ENCODE results near the gene SV2C.
"Not testable (repeated sequence)": the region's sequence is repeated elsewhere in the genome, so short reads cannot be mapped to it uniquely, and the experiment has no call there.

Gene SV2C

DNA sequence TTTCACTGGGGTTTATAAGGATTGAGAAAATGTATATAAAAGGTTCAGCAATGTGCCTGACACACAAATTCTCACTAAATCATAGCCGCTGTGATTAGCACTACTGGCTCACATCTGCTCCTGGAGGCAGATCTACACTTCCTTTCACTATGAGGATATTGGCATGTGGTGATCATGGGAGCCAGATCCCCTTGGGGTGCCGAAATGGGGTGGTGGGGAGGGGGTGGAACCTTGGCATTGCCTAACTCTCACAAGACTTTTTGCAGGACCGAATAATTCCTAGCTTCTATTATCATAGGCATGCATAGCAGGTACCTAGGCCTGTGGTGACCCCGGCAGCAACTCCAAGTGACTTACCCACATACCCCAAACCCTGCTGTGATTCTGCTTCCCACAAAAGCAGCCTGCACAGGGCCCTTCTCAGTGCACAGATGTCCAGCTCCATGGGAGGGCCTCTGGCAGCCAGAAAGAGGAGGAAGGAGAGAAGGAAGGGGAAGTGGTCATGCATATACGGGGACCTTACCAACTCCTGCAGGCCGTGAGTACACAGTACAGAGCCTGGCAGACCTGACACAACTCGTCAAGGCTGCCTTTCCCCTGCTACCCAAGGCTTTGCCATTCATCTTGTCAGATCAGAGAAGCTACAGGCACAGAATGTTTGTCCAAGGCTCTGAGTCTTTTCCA lies 258.6 kb downstream of the SV2C start:
- no peak for DNase-seq

- DNase-seq = no peak
Measured at GRCh38 chr5:76342474-76342873, 259.3 kb downstream of the SV2C start.

GRCh38 chr5:76345582-76345981 lies 262.4 kb downstream of the SV2C start:
- no peak for DNase-seq

GRCh38 chr5:76351176-76351575 lies 268.0 kb downstream of the SV2C start:
- DNase-seq = no peak

- DNase-seq = no peak
Measured at GRCh38 chr5:76351577-76351976, 268.4 kb downstream of the SV2C start.

DNA sequence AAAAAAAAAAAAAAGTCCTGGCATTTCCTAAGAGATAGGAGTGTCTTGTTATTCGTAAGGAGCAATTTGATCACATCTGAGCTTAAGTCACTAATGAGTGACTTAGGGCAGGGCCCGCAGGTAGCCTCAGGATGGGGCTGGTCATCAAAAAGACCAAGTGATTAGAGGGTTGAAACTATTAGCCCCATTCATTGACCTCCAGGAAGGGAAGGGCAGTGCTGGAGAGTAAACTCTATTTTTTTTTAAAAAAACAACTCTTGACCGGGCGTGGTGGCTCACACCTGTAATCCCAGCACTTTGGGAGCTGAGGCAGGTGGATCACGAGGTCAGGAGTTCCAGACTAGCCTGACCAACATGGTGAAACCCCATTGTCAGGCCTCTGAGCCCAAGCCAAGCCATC lies 273.7 kb downstream of the SV2C start:
- no peak for DNase-seq

DNA sequence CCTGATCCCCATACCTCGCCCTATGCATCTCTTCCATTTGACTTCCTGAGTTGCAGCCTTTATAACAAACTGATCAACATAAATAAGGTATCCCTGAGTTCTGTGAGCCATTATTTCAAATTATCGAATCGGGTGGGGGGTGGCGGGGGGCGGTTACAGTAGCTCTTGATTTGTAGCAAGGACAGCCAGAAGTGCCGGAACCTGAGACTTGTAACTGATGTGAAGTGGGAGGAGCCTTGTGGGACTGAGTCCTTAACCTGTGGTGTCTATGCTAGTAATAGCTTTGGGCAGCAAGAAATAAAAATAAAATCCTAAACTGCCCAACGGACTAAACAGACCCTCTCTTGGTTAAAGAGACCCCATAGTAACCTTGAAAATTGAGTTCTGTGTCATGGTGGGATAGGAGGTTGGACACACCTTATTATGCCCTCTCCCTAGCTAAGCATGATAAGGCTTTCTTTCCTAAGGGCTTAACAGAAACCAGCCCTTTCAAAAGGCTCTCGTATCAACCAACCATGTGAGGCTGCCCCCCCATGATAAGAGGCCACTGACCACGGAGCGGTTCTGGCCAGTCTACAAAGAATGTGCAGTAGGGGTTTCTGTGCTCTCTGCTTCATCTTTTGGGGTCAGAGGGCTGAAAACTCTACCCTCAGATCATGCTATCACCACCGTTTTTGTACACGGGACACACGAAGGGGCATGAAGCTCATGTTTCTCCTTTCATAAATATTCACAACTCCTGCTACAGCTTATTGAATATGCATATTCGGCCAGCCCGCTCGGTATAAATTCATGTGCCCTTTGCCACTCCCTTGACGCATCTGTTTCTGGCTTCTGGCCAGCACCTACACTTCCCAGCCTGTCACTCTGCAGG lies 280.4 kb downstream of the SV2C start:
- DNase-seq = no peak

GRCh38 chr5:76364226-76364589 lies 281.0 kb downstream of the SV2C start:
- no peak for DNase-seq

GRCh38 chr5:76365561-76365960 lies 282.4 kb downstream of the SV2C start:
- no peak for DNase-seq

GRCh38 chr5:76366596-76366995 lies 283.4 kb downstream of the SV2C start:
- no peak for DNase-seq

DNA sequence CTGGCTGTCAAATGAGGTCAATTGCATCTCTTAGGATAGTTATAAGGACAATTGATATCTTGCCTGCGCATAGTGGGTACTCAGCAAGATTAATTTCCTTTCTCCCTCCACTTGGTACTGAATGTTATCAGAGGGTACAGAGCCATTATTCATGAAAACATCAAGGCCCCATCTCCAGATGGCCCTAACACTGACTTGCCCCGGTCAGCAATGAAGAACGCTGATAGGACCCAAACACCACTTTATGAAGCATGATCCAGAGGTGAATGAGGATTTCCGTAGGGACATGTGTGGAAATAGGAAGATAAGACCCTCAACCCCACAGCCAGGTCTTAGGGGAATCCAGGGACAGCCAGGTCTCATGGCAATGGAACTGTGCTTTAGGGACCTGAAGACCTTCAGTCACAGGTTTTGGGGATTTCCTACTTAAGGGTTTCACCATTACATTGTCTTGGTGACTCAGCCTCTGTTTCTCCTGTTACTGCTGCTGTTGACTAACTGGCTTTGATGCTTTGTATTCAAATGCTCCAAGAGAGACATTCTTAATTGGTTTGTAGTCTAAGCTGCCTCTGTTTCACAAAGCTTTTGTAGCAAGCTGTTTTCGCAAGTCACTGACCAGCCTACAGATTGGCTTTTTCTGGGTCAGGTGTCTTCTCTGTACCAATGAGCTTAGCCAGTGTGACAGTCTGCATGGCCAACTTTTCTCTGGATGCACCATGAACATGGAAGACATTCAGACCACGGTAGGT lies 284.6 kb downstream of the SV2C start:
- DNase-seq = no peak

DNA sequence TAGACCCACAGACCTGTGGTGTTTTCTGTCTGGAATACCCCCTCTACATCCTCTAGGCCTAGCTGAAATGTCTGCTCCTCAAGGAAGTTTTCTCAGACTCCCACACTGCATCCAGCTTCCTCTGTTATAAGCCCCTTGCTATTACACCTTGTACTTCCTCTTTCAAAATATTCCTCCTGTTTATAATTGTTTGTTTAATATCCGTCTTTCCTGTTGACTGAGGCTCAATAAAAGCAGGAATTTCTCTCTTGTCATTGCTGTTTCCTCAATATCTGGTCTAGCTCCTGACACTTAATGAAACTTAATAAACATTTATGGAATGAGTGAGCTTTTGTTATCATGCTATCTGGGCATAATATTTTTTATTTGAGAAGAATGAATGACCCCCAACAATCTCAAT lies 285.8 kb downstream of the SV2C start:
- DNase-seq = no peak

DNA sequence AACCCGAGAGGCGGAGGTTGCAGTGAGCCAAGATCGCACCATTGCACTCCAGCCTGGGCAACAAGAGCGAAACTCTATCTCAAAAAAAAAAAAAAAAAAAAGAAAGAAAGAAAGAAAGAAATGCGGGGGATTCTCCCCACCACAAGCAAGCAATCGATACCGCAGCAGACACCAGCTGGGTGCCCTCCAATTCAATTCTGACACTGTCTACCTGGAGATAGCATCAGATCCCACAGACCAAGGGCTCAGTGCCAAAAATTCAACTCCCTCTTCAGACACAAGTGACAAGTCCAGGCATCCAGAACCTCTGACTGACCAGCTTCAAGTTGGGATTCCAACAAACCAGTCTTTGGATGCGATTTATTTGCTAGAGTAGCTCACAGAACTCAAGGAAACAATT lies 286.5 kb downstream of the SV2C start:
- not testable (repeated sequence) for DNase-seq

- no peak for DNase-seq
Measured at GRCh38 chr5:76371960-76372322, 288.8 kb downstream of the SV2C start.

GRCh38 chr5:76372323-76373054 lies 289.3 kb downstream of the SV2C start:
- no peak for DNase-seq

DNA sequence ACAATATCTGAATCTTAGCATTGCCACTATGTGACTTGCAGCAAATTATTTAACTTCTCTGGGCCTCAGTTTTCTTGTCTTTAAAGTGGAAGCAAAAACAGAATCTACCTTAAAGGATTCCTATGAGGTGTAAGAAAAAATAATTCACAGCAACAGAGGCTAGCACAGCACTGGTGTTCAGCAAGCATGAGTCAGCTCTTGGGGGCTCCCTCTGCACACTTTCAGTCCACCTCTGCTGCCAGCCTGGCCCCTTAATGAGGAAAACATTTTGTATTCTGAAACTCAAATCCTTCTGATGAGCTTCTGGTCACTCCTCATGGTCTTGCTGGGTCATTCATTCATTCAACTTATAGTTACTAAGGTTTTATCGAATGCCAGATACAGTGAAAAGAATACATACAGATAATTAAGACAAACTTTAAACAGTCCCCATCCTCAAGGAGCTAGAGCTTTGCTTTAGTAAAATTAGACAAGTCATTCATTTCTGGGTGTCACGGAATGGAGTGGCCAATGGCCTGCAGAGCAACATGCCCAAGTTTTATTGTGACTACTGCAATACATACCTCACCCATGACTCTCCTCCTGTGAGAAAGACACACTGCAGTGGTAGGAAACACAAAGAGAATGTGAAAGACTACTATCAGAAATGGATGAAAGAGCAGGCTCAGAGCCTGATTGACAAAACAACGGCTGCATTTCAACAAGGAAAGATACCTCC lies 293.1 kb downstream of the SV2C start:
- DNase-seq = no peak

DNA sequence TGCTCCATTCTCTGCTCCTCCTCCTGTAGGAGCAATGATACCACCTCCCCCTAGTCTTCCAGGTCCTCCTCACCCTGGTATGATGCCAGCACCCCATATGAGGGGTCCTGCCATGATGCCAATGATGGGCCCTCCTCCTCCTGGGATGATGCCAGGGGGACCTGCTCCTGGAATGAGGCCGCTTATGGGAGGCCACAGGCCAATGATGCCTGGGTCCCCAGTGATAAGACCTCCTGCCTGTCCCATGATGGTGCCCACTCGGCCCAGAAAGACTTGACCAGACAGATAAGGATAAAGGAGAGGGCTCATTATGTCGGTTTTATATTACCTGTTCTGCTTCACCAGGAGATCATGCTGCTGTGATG lies 293.7 kb downstream of the SV2C start:
- no peak for DNase-seq

- no peak for DNase-seq
Measured at GRCh38 chr5:76378355-76378754, 295.2 kb downstream of the SV2C start.

DNA sequence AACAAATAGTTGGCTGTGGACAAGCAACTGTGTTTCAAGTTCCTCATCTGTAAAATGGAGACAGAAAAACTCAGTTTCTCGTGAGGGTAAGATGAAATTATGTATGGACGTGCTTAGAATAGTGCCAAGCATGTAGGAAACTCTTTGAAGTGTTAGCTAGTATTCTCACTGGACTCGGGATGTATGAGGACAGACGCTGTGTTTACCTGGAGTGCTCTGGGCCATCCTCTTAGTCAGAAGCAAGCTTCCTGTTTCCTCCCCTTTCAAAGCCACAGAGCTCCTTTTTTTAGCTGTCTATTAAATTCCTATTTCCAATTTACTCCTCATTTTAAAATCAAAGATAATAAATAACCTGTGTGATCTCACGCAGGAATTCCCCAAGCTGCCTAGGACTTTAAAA lies 296.1 kb downstream of the SV2C start:
- no peak for DNase-seq

DNA sequence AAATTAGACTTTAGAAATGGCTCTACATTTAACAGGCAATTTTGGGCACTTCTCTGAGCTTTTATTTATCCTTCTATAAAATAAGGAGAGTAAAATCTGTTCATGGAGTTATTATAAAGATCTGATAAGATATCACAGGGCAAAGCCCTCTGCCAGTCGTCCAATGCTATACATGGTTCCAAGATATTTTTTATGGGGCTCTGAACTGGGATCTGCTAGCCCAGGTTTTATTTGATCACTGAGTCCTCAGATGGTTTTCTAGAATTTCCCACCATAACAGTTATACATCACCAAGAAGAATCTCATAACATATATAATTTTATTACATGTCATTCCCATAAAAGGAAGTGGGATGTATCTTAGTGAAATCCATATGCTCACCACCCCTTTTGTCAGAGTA lies 296.7 kb downstream of the SV2C start:
- DNase-seq = no peak

DNA sequence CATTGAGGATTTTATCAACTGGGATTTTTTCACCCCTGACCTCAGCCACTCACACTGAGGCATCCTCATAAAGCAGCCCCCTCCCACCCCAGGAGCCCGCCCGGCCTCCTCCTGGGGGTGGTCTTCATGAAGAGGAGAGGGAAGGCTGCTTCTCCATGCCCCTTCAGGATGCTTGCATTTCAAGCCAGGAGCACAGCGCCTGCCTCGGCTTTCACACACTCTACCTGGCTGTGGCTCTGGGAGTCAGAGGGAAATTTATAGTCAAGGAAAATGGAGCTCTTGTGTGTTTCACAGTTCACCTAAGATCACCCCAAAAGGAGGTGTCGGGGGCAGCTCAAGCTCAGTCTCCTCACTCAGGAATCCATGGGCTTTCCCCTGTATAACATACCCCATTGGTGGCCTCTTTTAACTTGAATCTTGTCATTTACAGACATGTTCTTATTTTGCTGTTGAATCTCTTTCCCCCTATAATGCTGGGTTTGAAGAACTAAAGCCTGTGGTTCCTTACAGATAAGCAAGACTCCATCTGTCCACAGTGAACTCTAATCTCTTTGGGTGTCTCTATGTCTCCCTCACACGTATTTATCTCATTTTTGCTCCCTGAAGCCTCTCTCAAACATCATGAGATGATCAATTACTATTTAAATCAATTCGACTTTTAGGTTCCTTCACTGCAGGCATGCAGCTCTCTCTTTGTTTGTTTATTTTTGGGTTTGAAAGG lies 297.3 kb downstream of the SV2C start:
- DNase-seq = no peak
